Cardiac fibroblast (primary cell): ENCODE data around the gene PRKACA.
A peak's percentile ranks its signal among the peaks of the same experiment; 100 is the strongest.
"Not testable (repeated sequence)": the region's sequence is repeated elsewhere in the genome, so short reads cannot be mapped to it uniquely, and the experiment has no call there.

Source experiments
- DNase-seq, 2 donors: peaks; one replicate each; pipeline versions ENCODE4 v3.0.0 to v3.0.0-alpha.2; 2010; ENCODE audit warnings: low read depth in 2 of 2
- H3K4me3 ChIP-seq, 2 donors: replicated peaks in 1 of 2; 1 replicate in 1 of 2; 2 replicates in 1 of 2; pipeline ENCODE4 v1.5.1; 2011; ENCODE audit warnings: low read depth in 2 of 2, low read length in 2 of 2, mild to moderate bottlenecking in 2 of 2, moderate library complexity in 1 of 2
- CTCF ChIP-seq: IDR thresholded peaks from one replicate; pipeline ENCODE4 v1.5.1; 2011; ENCODE audit warnings: low read depth, mild to moderate bottlenecking, low read length, inconsistent platforms

The PRKACA gene

GRCh38 chr19:14054721-14055120 lies 62.8 kb downstream of the PRKACA start:
- DNase-seq: no peak
- H3K4me3 ChIP-seq: no peak overlapping the region
- no peak for TF ChIP-seq CTCF

- H3K4me3 ChIP-seq: no peak overlapping the region
- no peak for DNase-seq
- TF ChIP-seq CTCF: no peak
Measured at GRCh38 chr19:14054099-14054498, 63.5 kb downstream of the PRKACA start.

- no peak for DNase-seq
- TF ChIP-seq CTCF: no peak
- no peak overlapping the region for H3K4me3 ChIP-seq
Measured at GRCh38 chr19:14053500-14053899, 64.1 kb downstream of the PRKACA start.

GRCh38 chr19:14053032-14053431 lies 64.5 kb downstream of the PRKACA start:
- H3K4me3 ChIP-seq: no peak overlapping the region
- DNase-seq: no peak
- no peak for TF ChIP-seq CTCF

GRCh38 chr19:14052470-14052869 lies 65.1 kb downstream of the PRKACA start:
- DNase-seq: no peak
- no peak overlapping the region for H3K4me3 ChIP-seq
- no peak for TF ChIP-seq CTCF

- TF ChIP-seq CTCF: no peak
- H3K4me3 ChIP-seq: no peak overlapping the region
- no peak for DNase-seq
Measured at GRCh38 chr19:14051980-14052379, 65.6 kb downstream of the PRKACA start.

GRCh38 chr19:14050961-14051360 lies 66.6 kb downstream of the PRKACA start:
- not testable (repeated sequence) for DNase-seq, H3K4me3 ChIP-seq
- peak; percentile 6 for TF ChIP-seq CTCF
